GM12874 (cell line): ENCODE results near the gene ZFP92.

ENCODE experiments used
- TF ChIP-seq, protein P1 (sequence below): IDR thresholded peaks from 2 replicates; pipeline ENCODE4 v1.5.1; 2011; ENCODE audit warnings: low read depth, mild to moderate bottlenecking, control low read depth, low read length, moderate library complexity; ENCODE audit not compliant: insufficient read depth

ZFP92 gene

DNA sequence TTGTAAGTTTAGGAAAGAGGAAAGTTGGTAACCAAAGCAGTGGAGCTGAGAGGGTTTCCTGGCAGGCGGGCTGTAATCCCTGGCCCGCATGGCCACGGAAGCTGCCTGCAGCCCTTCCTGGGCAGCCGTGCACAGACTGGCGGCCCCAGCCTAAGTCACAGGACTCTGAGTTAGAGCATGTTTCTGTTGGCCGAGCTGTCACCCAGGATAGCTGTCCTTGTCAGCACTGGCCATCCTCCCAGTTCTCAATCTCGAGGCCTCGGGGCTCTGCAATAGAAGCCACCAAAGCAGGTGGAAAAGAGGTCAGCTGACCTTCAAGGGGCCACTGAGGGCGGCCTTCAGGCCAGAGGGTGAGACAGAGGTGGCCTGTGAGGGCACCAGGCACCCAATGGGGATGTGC is 30.6 kb upstream of the ZFP92 start:
- TF ChIP-seq, protein P1, sequence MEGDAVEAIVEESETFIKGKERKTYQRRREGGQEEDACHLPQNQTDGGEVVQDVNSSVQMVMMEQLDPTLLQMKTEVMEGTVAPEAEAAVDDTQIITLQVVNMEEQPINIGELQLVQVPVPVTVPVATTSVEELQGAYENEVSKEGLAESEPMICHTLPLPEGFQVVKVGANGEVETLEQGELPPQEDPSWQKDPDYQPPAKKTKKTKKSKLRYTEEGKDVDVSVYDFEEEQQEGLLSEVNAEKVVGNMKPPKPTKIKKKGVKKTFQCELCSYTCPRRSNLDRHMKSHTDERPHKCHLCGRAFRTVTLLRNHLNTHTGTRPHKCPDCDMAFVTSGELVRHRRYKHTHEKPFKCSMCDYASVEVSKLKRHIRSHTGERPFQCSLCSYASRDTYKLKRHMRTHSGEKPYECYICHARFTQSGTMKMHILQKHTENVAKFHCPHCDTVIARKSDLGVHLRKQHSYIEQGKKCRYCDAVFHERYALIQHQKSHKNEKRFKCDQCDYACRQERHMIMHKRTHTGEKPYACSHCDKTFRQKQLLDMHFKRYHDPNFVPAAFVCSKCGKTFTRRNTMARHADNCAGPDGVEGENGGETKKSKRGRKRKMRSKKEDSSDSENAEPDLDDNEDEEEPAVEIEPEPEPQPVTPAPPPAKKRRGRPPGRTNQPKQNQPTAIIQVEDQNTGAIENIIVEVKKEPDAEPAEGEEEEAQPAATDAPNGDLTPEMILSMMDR: no peak

DNA sequence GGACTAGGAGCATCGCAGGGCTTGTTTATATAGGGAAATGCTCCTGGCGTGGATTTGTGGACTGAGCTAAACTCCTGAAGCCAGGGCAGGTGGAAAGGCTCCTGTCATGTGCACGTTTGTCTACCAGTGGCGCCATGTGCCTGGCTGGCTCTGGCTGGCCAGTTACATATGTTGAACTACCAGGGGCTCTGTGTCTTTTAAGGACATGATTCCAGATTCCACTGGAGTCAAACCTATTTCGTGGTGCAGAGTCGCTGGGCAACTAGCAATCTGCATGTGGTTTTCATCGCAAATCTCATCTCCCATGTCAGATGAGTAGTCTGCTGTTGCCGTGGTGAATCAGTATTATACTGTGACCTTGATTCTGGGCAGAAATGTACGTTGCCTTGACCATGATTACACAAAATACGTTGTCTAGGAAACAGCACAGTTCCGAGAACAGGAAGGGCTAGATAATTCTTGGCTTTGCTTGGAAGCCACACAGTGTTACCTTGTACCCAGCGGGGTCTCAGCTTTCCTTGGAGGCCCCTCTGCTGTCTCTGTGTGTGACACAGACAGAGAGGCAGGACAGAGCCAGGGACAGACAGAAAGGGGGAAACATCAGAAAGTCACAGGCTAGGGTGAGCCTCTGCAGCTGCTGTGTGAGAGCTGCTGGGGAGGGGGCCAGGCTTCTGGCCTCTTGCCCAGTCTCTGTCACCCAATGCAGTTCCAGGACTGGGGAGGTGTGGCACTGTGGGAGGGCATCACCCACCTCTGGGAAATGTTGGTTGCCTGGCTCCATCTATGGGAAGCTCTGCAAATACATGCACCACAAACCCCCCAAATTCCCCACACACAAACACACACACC is 29.4 kb upstream of the ZFP92 start:
- TF ChIP-seq, protein P1: no peak

DNA sequence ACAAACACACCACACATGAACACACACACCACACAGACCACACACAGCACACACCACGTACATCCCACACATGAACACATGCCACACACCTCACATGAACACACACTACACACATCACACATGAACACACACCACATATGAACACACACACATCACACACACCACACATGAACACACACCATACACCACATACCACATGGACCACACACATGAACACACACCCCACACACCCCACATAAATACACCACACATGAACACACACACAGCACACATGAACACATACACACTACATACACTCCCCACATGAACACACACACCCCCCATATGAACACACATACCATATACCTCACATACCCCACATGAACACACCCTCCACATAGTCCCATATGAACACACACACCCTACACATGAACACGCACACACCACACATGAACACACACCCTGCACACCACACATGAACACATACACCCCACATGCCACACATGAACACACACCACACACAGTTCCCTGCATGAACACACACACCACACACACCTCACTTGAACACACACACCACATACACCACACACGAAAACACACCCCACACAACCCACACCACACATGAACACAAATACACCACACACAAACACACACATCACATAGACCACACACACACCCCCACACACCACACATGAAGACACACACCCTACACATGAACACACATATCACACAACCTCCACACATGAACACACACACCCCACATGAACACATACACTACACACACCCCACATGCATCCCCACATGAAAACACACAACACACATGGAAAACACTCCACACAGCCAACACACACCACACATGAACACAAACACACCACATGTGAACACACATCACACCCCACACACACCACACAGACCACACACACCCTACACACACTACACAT is 28.4 kb upstream of the ZFP92 start:
- TF ChIP-seq, protein P1: no peak

DNA sequence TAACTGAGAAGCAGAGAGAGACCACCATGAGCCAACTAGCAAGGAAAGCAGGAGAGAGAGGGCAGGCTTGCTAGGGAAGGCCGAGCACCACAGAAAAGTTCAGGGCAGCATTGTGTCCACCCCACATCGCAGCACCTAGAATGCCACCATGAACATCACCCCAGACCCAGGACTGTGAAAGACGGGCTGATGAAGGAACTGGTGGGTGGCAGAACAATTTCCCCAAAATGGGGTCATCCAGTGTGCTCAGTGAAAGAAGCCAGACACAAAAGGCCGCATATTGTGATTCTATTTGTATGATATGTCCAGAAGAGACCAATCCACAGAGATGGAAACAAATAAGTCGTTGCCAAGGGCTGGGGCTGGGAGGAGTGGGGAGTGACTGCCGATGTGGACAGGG is 26.9 kb upstream of the ZFP92 start:
- TF ChIP-seq, protein P1: no peak

DNA sequence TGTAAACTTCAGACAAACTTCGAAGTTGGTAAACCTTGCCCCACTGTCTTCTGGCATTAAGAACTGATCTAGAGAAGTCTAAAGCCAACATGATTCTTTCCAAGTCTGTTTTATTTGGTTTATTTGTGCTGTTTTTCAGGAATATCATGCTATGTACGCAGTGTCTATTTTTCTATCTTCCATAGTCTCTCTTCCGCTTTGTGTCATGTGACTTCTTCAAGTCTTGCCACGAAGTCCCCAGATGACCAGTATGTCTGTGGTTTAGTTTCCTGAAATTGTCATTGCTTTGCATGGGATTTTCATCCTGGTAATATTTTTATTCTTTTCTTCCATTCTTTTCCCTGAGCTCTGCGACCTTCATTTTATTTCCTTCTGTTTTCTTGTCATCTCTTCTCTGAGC is 25.2 kb upstream of the ZFP92 start:
- TF ChIP-seq, protein P1: no peak

DNA sequence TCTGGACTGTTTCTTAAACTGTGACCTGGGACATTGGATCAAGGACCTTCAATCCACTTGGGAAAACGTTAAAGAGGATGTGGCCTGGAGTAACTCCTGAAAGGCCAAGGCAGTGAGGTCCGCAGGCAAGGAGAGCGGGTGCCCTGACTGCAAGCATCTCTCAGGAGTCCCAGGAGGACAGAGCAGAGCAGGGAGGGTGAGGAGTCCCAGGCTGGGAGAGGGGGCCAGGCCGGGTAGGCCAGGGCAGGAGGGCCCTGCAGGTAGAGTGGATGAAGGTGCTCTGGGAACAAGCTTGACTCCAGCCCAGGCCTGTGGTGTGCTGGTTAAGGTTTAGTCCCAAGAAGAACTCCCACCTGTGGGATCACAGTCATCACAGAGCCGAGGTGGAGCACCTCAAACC is 23.9 kb upstream of the ZFP92 start:
- TF ChIP-seq, protein P1: no peak

DNA sequence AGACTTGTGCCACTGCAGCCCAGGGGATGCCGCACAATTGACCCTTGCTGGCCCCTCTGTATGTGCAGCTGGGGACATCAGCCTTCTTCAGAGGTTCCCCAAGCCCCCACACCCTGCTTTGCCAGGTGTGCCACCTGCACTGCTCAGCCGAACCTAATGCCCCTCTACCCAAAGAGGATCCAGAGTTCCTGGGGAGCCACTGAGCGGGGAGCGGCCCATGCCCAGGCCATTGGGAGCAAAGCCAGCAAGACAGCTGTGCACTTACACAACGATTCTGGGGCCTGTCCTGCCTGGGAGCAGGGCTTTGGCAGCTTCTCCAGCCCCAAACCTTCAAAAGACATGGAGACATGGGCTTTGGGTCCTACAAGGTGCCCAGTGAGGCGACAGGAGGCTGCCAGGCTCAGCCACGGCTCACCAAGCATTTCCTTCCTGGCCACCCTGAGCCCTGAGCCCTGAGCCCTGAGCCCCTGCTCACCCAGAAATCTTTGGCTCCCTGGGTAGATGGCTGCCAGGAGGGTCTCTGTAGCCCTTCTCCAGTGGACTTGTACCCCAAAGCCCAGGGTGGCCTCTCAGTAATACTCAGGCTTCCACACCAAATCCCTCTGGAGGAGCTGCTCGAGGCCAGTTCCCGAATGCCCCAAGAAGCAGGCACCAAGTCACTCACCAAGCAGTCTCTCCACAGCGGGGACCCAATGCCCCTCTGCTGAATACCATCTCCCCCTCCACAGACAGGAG is 23.1 kb upstream of the ZFP92 start:
- TF ChIP-seq, protein P1: no peak
